Kidney tubule cell (primary cell): ENCODE measurements around the gene SMYD5.
A peak's percentile ranks its signal among the peaks of the same experiment; 100 is the strongest.

Experiments
- DNase-seq: peaks from one replicate; pipeline ENCODE4 v3.0.0-alpha.2; 2018; ENCODE audit warnings: low spot score

The SMYD5 gene

DNA sequence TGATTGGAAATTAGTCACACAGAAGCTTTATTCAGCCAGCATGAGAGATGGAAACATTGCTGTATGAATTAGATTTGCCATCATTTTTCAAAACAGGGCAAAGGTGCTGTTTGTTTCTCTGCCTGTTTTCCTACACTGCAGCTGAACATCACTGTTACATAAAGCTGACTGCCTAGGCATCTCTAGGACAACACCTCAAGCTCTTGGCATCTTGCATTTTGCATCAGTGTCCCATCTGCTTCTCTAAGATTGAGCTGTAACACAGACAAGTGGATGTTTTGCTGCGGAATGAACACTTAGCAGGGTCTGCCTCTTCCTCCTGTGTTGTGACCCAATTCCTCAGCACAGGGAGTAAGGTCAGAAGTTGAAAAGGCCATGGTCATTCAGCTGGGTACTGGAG lies 24.9 kb downstream of the SMYD5 start:
- no peak for DNase-seq

DNA sequence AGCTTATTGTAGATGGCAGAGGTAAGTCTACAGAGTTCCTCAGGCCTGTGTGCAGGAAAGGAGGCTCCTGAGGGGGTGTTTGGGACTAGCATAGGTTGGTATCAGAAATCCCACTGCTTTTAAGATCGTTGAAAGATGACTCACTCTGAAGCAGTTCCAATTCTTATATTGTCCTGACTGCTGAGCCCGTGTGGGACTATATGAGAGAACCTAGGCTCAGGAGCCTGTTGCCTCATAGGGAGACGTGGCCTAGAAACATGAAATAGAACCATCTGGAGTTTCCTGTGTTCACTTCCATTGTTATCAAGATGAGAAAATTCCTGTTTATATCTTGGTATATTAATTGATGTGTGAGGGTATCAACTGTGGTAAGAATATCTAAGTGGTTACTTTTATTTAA lies 25.7 kb downstream of the SMYD5 start:
- DNase-seq: no peak

- DNase-seq: peak; percentile 55
Measured at GRCh38 chr2:73243884-73244570, 30.0 kb downstream of the SMYD5 start.

GRCh38 chr2:73244580-73244979 lies 30.5 kb downstream of the SMYD5 start:
- DNase-seq: no peak

- DNase-seq: no peak
Measured at GRCh38 chr2:73246850-73247249, 32.8 kb downstream of the SMYD5 start.

- no peak for DNase-seq
Measured at GRCh38 chr2:73249636-73250035, 35.6 kb downstream of the SMYD5 start.

GRCh38 chr2:73250872-73251846 lies 37.1 kb downstream of the SMYD5 start:
- no peak for DNase-seq

DNA sequence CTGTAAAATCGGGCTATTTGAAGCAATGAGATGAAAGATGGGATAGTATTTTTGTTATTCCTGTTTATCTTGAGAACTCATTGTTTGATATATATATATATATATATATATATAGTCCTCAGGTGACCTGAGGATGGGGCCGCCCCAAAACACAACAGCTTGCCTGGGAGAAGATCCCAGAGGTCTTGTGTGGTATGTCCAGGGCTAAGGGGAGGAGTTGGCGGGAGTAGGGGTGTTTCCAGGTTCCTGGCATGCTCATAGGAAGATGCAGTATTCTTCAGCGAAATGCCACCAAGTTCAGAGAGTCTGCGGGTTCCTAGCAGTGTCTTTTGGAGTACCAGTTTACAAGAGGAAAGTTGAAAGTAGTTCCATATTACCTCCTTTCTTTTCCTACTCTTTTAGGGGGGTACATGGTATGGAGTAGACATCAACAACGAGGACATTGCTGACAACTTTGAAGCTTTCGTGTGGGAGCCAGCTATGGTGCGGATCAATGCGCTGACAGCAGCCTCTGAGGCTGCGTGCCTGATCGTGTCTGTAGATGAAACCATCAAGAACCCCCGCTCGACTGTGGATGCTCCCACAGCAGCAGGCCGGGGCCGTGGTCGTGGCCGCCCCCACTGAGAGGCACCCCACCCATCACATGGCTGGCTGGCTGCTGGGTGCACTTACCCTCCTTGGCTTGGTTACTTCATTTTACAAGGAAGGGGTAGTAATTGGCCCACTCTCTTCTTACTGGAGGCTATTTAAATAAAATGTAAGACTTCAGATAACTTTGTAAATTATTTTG lies 38.4 kb downstream of the SMYD5 start:
- DNase-seq: no peak

GRCh38 chr2:73253400-73253799 lies 39.4 kb downstream of the SMYD5 start:
- no peak for DNase-seq

GRCh38 chr2:73253901-73254300 lies 39.9 kb downstream of the SMYD5 start:
- no peak for DNase-seq

- DNase-seq: no peak
Measured at GRCh38 chr2:73254343-73255006, 40.4 kb downstream of the SMYD5 start.

DNA sequence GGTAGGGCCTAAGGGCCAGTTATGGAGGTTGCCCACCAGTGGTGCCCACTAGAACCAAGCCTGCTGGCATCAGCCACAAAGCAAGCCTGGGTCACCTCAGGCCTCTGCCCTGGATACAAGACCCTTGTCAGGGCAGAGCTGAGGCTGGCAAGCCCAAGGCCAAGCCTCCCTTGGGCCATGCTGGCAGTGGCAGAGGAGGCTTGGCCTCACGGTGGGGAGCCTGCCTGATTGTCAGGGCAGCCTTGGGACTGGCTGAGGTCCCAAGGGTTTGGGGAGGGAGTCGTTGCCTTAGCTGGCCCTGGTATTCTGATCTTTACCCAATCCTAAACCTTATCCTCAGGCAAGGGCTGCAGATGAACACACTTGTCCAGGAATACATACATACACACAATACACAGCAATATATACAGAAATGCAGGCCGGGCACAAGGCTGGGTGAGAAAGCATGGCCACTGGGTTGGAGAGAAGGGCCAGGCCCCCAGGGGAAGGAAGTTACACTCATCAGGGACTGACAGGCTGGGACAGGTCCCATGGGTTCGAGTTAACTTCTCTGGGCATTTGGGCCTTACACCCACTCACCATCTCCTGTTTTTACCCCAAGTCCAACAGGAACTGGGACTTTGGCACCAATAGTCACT lies 41.1 kb downstream of the SMYD5 start:
- no peak for DNase-seq

DNA sequence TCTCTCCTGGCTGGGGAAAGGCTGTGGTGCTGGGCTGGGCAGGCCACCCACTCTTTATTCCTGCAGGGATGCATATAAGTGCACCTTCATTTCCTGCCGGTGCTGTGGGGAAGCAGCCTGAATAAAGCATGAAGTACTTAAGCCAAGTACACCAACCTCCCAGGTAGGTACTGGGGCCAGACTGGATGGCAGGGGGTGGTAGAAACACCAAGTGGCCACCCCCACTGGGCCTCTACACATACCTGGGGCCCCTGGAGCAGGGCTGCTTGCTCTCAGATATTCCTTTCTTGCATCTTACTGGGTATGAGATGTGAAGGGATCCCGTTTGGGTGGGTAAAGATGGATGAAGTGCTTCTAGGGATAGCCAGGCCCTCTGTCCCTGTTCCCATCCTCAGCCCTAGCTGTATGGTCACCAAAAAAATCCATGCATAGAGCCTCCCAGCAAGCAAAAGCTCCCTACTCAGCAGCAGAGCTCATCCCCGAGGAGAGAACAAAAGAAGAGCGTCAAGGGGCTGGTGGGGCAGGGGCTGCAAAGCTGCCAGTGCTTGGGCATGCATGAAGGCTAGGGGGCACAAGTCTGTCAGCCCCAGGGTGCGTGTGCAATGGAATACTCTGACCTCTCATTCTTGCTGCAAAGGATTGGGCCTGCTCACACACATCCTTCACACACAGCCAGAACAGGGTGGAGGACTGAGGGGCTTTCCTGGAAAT lies 42.0 kb downstream of the SMYD5 start:
- no peak for DNase-seq

- no peak for DNase-seq
Measured at GRCh38 chr2:73256618-73256922, 42.5 kb downstream of the SMYD5 start.

GRCh38 chr2:73257021-73257420 lies 43.0 kb downstream of the SMYD5 start:
- DNase-seq: no peak

GRCh38 chr2:73257425-73258125 lies 43.5 kb downstream of the SMYD5 start:
- DNase-seq: no peak

DNA sequence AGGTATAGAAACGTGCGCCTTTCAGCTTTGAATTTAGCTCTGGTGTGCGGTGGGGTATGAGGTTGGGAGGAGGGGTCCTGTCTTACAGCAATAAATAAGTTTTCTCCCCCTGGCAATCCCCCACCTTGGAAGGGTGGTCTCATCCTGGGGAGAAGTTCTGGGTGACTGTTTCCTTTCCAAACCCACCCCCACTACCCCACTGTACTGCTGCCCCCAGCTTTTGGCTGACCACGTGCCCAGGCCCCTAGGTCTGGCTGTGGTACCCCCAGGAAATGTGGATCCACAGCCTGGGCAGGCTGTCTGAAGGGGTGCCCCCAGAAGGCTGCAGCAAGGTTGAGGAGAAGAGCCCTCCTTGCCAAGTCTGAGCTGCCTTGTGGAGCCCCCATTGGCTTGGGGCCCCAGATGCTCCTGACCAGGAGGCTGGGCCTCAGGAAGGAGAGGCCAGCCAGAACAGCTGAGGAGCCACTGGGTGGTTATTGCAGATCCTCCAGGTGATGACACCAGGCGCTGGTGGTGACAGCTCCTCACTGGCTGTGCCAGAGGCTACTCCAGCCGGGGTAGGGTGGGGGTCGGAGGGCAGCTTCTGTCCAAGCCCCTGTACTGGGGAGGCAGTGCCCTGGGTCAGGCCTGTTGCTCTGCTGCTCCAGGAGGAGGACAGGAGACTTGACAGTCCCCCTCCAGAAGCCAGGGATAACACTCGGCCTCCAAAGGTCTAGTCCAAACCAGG lies 44.3 kb downstream of the SMYD5 start:
- DNase-seq: no peak

GRCh38 chr2:73258913-73259215 lies 44.8 kb downstream of the SMYD5 start:
- no peak for DNase-seq

- DNase-seq: no peak
Measured at GRCh38 chr2:73259276-73259675, 45.2 kb downstream of the SMYD5 start.
